Smooth muscle cell (in vitro differentiated cells): ENCODE measurements around the gene TYRP1. TPM values are rescaled to one million over a fixed set of nuclear protein-coding genes. Genes with fewer than 3 reads are reported as not detected.

Experiments
- DNase-seq: peaks from one replicate; lab custom pipeline; 2025; ENCODE audit not compliant: unreplicated experiment; lab: John Stamatoyannopoulos, UW
- H2AFZ ChIP-seq: fragments of 200-600 bp; sonication (generic); 2 replicates; pipeline ENCODE4 v1.6.0; 2016; ENCODE audit warnings: antibody characterized with exemption, low read depth, mild to moderate bottlenecking
- H3F3A ChIP-seq: fragments of 200-600 bp; sonication (generic); 2 replicates; pipeline ENCODE4 v1.6.0; 2017; ENCODE audit warnings: antibody characterized with exemption, low read depth
- H3K27ac ChIP-seq: fragments of 200-600 bp; sonication (generic); 2 replicates; pipeline ENCODE4 v1.5.1; 2016; ENCODE audit warnings: low read depth, mild to moderate bottlenecking
- H3K27me3 ChIP-seq: fragments of 200-600 bp; sonication (generic); 2 replicates; pipeline ENCODE4 v1.6.1; 2016; ENCODE audit warnings: low read depth, mild to moderate bottlenecking
- H3K36me3 ChIP-seq: fragments of 200-600 bp; sonication (generic); 2 replicates; pipeline ENCODE4 v1.5.1; 2016; ENCODE audit warnings: low read depth
- H3K4me1 ChIP-seq: fragments of 200-600 bp; sonication (generic); 2 replicates; pipeline ENCODE4 v1.5.1; 2016; ENCODE audit warnings: low read depth
- H3K4me2 ChIP-seq: fragments of 200-600 bp; sonication (generic); 2 replicates; pipeline ENCODE4 v1.6.0; 2016; ENCODE audit warnings: mild to moderate bottlenecking
- H3K4me3 ChIP-seq: fragments of 200-600 bp; sonication (generic); 2 replicates; pipeline ENCODE4 v1.5.1; 2016; ENCODE audit warnings: mild to moderate bottlenecking
- H3K79me2 ChIP-seq: fragments of 200-600 bp; sonication (generic); 2 replicates; pipeline ENCODE4 v1.6.0; 2016; ENCODE audit warnings: low read depth, mild to moderate bottlenecking
- H3K9ac ChIP-seq: fragments of 200-600 bp; sonication (generic); 2 replicates; pipeline ENCODE4 v1.6.0; 2016; ENCODE audit warnings: low read depth
- H3K9me3 ChIP-seq: fragments of 200-600 bp; sonication (generic); replicated peaks from 2 replicates; pipeline ENCODE4 v1.5.1; 2016; ENCODE audit warnings: low read depth
- H4K20me1 ChIP-seq: fragments of 200-600 bp; sonication (generic); 2 replicates; pipeline ENCODE4 v1.6.0; 2016; ENCODE audit warnings: low read depth
- WGBS: methylation state at CpG from one replicate; pipeline ENCODE4 v1.1.7; 2016; ENCODE audit warnings: low lambda C conversion rate; 5-methylcytosine and 5-hydroxymethylcytosine counted together
- polyA plus RNA-seq: library from polyadenylated mRNA; unstranded; fragments of >200 nt; fragmentation: Nextera tagmentation; extraction: Ambion mirVana; gene quantifications from 2 replicates; pipeline ENCODE4 v1.2.1, GENCODE V29; 2016
- total RNA-seq: library from RNA; depleted of rRNA; stranded (reverse); fragments of >200 nt; gene quantifications from 2 replicates; pipeline ENCODE4 v1.2.3, GENCODE V29; 2014
- TF ChIP-seq, protein P1 (sequence below): fragments of 200-600 bp; sonication (generic); IDR thresholded peaks from 2 replicates; pipeline ENCODE4 v1.5.1; 2017; ENCODE audit warnings: borderline replicate concordance, mild to moderate bottlenecking, antibody characterized with exemption; ENCODE audit not compliant: insufficient read depth, poor library complexity, severe bottlenecking

Gene TYRP1
- total and polyA plus RNA-seq, 2 experiments from 2014 or later, result 0.41 to 0.76 TPM

DNA sequence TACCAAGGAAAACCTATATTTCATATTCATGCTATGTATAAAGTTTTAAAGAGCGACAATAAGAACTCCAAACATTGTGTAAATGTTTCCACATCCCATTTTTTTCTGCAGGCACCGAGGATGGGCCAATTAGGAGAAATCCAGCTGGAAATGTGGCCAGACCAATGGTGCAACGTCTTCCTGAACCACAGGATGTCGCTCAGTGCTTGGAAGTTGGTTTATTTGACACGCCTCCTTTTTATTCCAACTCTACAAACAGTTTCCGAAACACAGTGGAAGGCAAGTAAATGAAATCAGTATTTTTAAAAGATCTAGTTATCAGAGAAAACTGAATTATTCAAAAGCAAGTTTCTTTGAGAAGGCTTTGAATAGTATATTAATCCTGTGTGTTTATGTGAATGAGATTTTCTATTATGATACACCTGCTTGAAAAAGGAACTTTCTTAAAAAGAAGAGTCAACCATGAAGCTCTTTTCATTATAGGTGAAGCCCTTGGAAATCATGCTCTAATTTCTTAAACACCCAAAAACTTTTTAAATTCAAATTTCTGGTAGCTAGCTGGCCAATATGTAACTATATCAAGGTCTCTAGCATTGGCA lies 9.1 kb downstream of the TYRP1 start:
- Histone ChIP-seq H3K4me1 (no peaks in the 10 kb centered on the region), H3K9ac (no peak overlapping the region), H3K9me3 (no peaks in the 10 kb centered on the region), H3K36me3 (no peaks in the 10 kb centered on the region), H4K20me1 (no peaks in the 10 kb centered on the region), H3K27me3 (no peaks in the 10 kb centered on the region), H3K79me2 (no peaks in the 10 kb centered on the region), H3K4me3 (no peak overlapping the region), H3F3A (peaks cover 9% of the 10 kb centered on the region), H3K27ac (no peak overlapping the region), H3K4me2 (peak overlapping the region; percentile 38), H2AFZ (no peak overlapping the region)
- no peak for DNase-seq
- TF ChIP-seq, protein P1, sequence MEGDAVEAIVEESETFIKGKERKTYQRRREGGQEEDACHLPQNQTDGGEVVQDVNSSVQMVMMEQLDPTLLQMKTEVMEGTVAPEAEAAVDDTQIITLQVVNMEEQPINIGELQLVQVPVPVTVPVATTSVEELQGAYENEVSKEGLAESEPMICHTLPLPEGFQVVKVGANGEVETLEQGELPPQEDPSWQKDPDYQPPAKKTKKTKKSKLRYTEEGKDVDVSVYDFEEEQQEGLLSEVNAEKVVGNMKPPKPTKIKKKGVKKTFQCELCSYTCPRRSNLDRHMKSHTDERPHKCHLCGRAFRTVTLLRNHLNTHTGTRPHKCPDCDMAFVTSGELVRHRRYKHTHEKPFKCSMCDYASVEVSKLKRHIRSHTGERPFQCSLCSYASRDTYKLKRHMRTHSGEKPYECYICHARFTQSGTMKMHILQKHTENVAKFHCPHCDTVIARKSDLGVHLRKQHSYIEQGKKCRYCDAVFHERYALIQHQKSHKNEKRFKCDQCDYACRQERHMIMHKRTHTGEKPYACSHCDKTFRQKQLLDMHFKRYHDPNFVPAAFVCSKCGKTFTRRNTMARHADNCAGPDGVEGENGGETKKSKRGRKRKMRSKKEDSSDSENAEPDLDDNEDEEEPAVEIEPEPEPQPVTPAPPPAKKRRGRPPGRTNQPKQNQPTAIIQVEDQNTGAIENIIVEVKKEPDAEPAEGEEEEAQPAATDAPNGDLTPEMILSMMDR, result peak; percentile 81
- WGBS, result 9% methylated on average over 6 of the region's 6 CpGs

- Histone ChIP-seq H3K36me3 (no peaks in the 10 kb centered on the region), H3K27me3 (no peaks in the 10 kb centered on the region), H2AFZ (no peak overlapping the region), H3K9me3 (no peaks in the 10 kb centered on the region), H3K4me3 (no peak overlapping the region), H3F3A (peaks cover 3% of the 10 kb centered on the region), H4K20me1 (no peaks in the 10 kb centered on the region), H3K4me2 (no peak overlapping the region), H3K79me2 (no peaks in the 10 kb centered on the region), H3K9ac (no peak overlapping the region), H3K27ac (no peak overlapping the region), H3K4me1 (no peaks in the 10 kb centered on the region)
- no peak for DNase-seq
- TF ChIP-seq, protein P1, result no peak
- WGBS, result 18% methylated on average over 1 of the region's 1 CpG
Observed at GRCh38 chr9:12703996-12704395, 10.8 kb downstream of the TYRP1 start.

- no peak for DNase-seq
- H3K9ac ChIP-seq, result no peak overlapping the region
- WGBS, result 74% methylated on average over 1 of the region's 1 CpG
- no peaks in the 10 kb centered on the region for H3K9me3 ChIP-seq
- H3F3A ChIP-seq, result no peaks in the 10 kb centered on the region
- no peaks in the 10 kb centered on the region for H3K79me2 ChIP-seq
- H4K20me1 ChIP-seq, result no peaks in the 10 kb centered on the region
- no peaks in the 10 kb centered on the region for H3K27me3 ChIP-seq
- H3K27ac ChIP-seq, result no peak overlapping the region
- no peaks in the 10 kb centered on the region for H3K4me1 ChIP-seq
- no peaks in the 10 kb centered on the region for H3K36me3 ChIP-seq
- TF ChIP-seq, protein P1, result no peak
- no peak overlapping the region for H3K4me3 ChIP-seq
- H3K4me2 ChIP-seq, result no peak overlapping the region
- no peak overlapping the region for H2AFZ ChIP-seq
Observed at GRCh38 chr9:12705738-12706391, 12.7 kb downstream of the TYRP1 start.
